Measurements from ENCODE around the gene ITGAE. TPM values are rescaled to one million over a fixed set of nuclear protein-coding genes. Genes with fewer than 3 reads are reported as not detected.
A peak's percentile ranks its signal among the peaks of the same experiment; 100 is the strongest.
"Not testable (repeated sequence)": the region's sequence is repeated elsewhere in the genome, so short reads cannot be mapped to it uniquely, and the experiment has no call there.

The ITGAE gene
- total RNA-seq, 1 donor from 2014 or later: 19.8 TPM

DNA sequence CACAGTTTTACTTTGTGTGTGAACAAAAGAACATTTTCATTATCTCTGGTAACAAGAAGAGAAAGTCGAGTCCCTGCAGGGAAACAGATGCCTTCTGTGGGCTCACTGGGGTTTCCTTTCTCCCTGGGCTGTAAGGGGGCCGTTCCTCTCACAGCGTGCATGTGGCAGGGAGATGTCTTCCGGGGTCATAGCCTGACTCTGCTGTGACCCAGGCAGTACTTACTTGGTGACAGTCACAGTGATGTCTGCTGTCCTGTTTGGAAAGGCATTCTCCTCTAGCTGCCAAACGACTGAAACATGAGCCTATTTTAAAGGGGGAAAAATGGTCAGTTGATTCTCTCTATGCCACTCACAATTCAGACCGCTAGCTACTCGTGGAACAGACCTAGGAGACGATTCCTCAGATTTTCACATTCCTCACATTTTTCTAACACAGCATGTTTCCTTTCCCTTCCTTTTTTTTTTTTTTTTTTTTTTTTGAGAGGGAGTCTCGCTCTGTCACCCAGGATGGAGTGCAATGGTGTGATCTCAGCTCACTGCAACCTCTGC is 70.0 kb downstream of the ITGAE start:
- no peak for DNase-seq (ENCODE audit: low spot score)

DNA sequence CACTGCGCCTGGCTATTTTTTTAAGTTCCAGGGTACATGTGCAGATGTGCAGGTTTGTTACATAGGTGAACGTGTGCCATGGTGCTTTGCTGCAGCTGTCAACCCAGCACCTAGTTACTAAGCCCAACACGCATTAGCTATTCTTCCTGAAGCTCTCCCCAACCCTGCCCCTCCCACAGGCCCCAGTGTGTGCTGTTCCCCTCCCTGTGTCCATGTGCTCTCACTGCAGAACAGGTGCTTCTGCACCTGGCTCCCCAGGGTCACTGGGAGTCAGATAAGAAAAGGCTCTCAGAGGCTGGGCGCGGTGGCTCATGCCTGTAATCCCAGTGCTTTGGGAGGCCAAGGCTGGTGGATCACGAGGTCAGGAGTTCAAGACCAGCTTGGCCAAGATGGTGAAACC is 71.1 kb downstream of the ITGAE start:
- no peak for DNase-seq (ENCODE audit: low spot score)

DNA sequence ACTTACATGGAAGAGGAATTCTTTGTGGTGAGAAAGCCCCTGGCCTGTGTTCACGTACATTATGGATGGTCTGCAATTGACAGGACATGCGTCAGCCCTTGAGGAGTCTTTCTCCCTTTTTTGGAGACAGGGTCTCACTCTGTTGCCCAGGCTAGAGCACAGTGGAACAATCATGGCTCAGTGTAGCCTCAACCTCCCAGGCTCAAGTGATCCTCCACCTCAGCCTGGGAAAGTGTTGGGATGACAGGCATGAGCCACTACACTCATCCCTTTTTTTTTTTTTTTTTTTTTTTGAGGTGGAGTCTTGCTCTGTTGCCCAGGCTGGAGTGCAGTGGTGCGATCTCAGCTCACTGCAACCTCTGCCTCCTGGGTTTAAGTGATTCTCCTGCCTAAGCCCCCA is 72.9 kb downstream of the ITGAE start:
- not testable (repeated sequence) for DNase-seq (ENCODE audit: low spot score)

DNA sequence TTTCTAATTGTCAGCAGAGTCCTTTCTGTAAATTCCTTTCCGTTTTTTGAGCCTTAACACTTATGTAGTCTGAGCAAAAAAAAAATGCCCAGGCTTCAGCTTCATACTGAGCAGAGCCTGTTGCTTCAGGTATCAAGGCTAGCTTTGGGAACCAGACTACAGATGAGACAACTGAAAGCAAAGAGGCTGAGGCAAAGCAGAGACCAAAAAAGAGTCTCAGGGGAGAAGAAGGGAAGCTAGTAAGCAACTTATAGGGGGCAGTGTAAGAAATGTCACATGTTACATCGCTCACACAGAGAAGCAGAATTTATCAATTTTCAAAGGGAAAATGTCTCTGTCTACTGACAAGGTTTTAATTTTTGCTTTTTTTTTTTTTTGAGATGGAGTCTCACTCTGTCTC is 73.9 kb downstream of the ITGAE start:
- DNase-seq (ENCODE audit: low spot score): no peak

DNA sequence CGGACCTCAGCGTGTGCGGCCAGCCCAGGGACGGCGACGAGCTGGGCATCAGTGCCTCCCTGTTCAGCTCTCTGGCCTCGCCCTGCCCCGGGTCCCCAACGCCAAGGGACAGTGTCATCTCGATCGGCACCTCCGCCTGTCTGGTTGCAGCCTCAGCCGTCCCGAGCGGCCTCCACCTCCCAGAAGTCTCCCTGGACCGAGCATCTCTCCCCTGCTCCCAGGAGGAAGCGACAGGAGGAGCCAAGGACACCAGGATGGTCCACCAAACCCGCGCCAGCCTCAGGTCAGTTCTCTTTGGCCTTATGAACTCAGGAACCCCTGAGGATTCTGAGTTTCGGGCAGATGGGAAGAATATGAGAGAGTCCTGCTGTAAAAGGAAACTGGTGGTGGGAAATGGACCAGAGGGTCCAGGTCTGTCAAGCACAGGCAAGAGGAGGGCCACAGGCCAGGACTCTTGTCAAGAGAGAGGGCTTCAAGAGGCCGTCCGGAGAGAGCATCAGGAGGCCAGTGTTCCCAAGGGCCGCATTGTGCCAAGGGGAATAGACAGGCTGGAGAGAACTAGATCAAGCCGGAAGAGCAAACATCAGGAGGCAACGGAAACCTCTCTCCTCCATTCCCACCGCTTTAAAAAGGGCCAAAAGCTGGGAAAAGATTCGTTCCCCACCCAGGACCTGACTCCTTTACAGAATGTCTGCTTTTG is 76.5 kb downstream of the ITGAE start:
- DNase-seq (ENCODE audit: low spot score): no peak

DNA sequence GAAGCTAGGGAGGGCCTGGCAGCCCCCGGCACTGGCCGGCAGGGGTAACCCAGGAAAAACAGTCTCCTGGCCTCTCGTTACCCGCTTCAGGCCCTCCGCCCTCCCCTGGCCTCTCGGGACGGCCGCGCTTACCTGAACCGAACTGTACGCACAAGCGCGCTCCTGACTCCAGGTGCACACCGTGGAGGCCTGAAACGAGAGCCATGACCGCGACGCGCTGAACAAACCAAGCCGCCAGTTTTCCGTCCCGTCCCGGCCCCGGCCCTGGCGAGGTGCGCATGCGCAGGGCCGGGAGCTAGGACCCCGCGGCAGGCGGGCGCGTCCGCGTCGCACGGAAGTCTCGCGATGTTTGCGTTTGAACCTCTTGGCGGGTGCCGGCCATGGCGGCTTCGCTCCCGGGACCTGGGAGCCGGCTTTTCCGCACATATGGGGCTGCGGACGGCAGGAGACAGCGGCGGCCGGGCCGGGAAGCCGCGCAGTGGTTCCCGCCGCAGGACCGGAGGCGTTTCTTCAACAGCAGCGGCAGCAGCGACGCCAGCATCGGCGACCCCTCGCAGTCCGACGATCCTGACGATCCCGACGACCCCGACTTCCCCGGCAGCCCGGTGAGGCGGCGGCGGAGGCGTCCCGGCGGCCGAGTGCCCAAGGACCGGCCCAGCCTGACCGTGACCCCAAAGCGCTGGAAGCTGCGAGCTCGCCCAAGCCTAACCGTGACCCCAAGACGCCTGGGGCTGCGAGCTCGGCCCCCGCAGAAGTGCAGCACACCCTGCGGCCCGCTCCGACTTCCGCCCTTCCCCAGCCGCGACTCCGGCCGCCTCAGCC is 77.2 kb downstream of the ITGAE start, which contains the start of gene HASPIN:
Gene HASPIN (plus strand): TSS at position 348 of the 822 bp plus-strand sequence. CDS start 33 bp downstream, at position 381.
- peak; percentile 97 for DNase-seq (ENCODE audit: low spot score)

DNA sequence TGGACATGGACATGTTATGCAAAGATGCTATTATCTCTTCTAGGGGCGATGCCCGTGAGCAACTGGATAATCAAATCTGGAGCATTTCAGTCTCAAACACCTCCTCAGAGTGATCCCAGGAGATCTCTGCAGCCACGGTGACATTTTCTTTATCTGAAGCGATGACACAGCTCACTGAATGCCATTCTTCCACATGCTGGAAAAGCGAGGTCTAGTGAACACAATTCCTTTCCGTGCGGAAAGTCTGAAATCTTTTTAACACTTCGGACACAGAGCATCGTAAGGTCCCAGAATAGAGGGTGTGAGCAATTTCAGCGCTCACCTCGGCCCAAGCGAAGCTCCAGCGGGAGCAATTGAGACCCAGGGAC is 77.8 kb downstream of the ITGAE start:
- no peak for DNase-seq (ENCODE audit: low spot score)

DNA sequence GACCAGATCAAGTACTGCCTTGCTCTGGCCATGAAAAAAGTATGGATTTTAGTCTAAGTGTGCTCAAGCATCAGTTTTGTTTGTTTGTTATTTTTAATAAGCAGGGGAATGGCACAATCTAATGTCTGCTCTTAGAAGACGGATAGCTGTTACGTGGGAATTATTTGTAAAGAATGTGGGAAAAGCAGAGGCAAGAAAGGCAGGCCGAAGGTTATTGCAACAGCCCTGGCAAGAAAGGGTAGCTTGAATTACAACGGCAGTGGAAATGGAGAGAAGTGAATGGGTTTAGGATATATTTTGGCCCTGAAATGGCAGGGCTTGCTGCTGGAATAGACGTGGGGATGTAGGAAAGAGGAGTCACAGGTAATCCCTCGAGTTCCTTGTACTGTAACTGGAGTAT is 78.3 kb downstream of the ITGAE start:
- DNase-seq (ENCODE audit: low spot score): no peak

DNA sequence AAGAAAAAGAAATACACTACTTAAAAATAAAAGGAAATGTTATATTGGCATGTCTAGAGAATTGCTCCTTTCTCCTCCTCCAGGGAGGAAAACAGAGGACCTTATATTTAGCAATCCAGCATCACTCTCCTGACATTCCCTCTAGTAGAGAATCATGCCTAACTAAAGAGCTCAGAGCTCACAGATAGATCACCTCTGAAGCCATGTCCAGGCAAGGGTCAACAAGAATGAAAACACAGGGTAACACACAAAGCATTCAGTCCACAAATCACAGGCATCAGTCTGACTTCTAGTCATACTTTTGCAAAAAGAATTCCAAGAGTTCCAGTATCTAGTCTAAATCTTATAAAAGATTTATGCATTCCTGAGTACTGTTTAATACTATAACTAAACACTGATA is 81.7 kb downstream of the ITGAE start:
- no peak for DNase-seq (ENCODE audit: low spot score)

DNA sequence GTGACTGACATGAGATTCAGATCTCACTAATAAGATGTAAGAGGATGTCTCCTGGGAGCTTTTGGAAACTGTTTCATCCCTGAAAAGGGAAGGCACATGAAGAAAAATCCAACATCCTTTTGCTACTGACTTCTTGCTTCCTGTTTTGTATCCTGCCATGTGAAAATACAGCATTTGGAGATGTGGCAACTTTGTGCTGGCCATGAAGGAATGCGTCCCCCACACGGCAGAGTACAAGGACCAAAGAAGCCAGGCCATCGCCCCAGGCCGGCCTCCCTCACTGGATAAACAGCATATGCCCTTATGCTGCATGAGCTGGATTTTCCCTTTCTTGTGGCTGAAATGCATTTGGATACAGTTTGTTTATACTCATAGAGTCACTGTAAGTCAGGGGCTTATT is 82.8 kb downstream of the ITGAE start:
- DNase-seq (ENCODE audit: low spot score): no peak

DNA sequence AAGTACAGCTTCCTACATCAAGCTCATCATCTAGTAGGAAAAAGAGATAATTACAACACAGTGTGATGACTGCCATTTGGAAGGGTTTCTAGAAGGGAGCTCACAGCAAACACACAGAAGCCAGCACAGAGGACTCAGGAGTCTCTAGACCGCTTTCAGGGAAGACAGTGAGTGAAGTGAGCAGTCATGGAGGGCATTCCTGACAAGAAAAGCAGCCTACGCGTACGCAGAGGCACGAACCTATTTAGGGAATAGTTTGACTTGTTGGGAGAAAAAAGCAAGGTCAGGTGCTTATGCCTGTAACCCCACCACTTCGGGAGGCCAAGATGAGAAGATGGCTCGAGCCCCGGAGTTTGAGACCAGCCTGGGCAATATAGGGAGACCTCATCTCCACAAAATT is 85.7 kb downstream of the ITGAE start:
- DNase-seq (ENCODE audit: low spot score): no peak

DNA sequence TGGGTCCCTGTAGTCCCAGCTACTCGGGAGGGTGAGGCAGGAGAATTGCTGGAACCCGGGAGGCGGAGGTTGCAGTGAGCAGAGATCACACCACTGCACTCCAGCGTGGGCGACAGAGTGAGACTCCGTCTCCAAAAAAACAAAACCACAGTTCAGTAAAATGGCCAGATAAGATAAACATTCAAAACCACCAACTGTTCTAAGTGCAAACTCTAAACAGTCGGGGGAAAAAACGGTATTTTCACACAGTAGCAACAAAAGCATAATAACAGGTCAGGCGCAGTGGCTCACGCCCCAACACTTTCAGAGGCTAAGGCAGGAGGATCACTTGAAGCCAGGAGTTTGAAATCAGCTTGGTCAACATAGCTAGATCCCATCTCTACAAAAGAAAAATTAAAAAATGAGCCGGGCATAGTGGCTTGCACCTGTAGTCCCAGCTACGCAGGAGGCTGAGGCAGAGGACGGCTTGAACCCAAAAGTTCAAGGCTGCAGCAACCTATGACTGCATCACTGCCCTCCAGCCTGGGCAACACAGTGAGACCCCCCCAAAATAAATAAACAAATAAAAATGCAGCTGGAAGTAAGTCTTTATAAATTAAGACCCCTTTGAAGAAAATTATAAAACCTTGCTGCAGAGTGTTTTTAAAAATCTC is 88.1 kb downstream of the ITGAE start:
- DNase-seq (ENCODE audit: low spot score): no peak

DNA sequence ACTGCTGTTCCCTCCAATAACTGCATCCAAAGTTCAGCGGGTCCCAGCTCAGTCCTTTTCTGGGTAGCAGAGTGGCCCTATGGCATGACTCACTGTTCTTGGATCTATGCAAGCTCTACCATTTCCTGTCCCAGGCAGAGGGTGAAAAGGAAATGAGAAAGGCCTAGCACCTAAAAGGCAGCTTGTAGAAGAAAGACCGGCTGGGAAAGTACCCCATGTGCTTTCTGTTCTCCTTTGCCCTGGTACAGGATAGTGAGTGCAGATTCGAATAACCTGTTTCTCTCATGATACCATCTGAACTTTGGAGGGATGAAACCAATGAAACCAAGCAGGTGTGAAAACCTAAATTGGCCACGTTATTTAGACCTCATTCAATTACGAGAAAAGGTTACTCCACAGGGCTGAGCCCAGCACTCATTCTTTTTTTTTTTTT is 90.0 kb downstream of the ITGAE start:
- no peak for DNase-seq (ENCODE audit: low spot score)

DNA sequence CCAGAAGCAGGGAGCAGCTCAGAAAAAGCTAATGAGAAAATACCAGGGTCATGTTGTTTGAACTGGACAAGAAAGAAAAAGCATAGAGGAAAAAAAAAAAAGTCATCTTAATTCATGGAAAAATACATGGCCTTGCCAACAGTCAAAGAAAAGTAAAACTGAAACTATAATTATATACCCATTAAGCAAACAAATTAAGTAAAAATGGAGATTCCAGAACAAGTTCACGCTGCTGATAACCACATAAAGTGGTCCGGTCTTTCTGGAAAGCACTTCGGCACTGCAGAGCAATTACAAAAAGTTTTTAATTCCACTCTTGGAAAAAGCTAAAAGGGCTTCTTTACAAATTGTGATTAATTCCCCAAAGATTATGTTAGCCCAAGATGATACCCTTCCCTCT is 92.6 kb downstream of the ITGAE start:
- no peak for DNase-seq (ENCODE audit: low spot score)

DNA sequence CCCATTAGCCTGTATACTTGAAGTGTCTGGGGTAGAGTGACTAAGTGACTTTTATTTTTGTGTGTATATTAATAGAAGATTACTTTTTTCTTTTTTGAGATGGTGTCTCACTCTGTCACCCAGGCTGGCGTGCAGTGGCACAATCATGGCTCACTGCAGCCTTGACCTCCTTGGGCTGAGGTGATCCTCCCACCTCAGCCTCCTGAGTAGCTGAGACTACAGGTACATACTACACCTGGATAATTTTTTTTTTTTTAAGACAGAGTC is 95.3 kb downstream of the ITGAE start:
- DNase-seq (ENCODE audit: low spot score): not testable (repeated sequence)

DNA sequence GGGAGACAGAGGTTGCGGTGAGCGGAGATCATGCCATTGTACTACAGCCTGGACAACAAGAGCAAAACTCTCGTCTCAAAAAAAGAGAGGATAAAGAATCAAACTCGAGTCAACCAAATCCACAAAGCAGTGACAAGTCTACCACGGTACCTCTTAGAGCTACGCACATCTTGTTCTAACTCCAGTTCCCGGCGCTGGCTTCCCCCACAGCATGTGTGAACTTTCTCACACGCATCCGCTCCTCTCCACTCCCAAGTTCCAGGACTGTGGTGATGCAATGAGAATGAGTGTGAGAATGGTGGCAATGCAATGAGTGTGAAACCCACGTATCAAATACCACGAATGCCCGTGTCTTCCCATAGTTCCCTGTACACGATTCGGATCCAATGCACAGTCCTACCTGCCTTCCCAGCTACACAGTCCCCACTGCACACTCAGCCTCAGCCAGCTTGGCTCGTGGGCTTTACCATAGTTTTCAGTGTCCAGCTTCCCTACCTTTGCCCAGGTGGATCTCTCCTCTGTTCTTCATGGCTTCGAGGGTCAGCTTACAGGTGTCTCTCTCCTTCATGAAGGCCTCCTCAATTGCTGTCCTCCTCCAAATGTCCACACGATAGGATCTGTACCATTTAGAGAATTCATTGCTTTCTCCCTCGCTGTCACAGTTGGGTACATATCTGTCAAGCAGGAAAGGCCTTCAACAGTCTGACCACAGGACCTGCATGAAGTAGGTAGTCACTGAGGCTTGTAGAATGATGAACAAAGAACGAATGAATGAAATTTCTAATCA is 95.9 kb downstream of the ITGAE start:
- DNase-seq (ENCODE audit: low spot score): no peak

DNA sequence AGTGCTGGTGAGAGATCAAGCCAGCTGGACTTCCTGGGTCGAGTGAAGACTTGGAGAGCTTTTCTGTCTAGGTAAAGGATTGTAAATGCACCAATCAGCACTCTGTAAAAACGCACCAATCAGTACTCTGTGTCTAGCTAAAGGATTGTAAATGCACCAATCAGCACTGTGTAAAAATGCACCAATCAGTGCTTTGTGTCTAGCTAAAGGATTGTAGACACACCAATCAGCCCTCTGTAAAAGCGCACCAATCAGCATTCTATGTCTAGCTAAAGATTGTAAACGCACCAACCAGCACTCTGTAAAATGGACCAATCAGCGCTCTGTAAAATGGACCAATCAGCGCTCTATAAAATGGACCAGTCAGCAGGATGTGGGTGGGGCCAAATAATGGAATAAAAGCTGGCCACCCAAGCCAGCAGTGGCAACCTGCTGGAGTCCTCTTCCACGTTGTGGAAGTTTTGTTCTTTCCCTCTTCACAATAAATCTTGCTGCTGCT is 98.9 kb downstream of the ITGAE start:
- DNase-seq (ENCODE audit: low spot score): not testable (repeated sequence)

DNA sequence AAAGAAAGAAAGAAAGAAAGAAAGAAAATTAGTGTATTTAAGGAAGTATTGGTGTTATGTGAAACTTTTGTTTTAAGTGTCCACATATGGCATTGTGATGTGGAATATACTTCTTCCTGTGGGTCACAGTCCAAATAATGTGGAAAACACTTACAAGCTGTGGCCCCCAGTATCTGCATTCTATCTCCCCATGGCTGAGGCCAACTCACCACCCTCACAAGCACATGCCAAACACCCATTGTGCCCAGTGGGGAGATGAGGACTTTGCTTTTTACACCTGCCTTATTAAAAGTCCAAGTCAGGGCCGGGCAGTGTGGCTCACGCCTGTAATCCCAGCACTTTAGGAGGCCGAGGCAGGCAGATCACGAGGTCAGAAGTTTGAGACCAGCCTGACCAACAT is 101.0 kb downstream of the ITGAE start:
- no peak for DNase-seq (ENCODE audit: low spot score)

DNA sequence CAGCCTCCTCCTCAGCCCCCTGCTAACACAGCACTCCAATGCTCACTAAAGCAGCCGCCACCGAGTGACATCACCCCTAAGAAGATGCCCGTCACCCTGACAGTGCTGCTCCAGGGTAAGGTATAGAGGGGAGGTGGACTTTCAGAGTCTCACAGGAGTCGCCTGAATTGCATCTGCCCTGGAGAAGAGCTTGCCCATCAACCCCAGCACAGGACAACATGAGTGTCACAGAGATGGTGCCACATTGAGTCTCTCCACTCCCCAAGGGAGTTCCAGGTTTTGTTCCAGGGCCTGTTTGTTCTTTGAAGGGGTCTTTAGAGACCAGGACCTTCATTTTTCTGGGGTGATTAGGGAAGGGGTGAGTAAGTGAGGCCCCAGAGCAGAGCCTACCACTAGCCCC is 102.8 kb downstream of the ITGAE start:
- DNase-seq (ENCODE audit: low spot score): no peak

DNA sequence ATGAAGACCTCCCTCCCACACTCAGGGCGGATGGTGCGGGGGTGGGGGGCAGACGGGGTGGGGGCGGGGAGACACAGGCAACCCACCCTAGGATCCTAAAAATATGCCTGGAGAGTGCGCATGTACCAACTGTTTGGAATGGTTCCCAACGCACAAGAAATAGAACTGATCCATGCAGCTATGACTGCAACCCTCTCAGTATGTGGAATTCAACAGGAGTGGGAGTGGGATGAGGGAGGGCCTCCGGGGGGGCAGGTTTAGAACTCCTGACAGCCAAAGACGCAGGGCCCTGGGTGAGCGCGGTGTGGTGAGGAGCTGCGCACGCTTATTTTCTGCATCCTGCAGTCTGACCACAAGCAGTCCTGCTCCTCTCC is 103.9 kb downstream of the ITGAE start:
- no peak for DNase-seq (ENCODE audit: low spot score)

DNA sequence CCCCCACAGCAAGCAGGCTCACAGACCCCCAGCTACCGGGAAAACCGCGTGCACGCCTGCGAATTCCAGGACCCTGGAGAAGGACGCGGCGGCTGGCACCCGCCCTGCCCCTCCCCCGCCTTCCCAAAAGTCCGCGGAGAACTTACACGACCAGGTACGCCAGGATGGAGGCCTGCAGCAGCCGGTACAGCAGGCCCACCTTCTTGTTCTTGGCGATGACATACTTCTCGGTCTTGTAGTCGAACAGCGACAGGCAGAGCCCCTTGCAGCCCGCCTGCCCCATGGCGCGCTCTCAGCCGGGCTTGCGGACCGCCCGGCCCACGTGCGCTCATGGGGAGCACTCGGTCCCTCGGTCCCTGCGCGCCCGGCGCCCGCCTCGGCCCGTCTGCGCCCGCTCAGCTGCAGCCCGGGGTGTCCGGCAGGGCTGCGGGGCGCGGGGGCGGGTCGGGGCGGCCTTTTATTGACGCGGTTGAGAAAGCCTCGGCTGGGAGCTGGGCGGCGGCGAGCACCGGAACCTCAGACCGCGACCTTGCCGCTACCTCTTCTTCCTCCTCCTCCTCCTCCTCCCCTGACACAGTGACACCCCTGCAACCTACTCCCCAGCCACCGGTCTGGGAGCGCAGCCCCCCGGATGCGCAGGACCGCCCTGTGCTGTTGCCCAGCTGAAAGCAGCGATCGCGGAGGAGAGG is 105.1 kb downstream of the ITGAE start, which contains the start of gene P2RX5:
Gene P2RX5 (minus strand): TSS at position 433 of the 689 bp plus-strand sequence. CDS start 150 bp downstream, at position 283.
- no peak for DNase-seq (ENCODE audit: low spot score)
